PC-9 (cell line): ENCODE data around the gene DGKD.

ENCODE experiments used
- EZH2 ChIP-seq: fragments of 200-600 bp; sonication (generic); IDR thresholded peaks from 2 replicates; pipeline ENCODE4 v1.8.0; 2017; ENCODE audit warnings: antibody characterized with exemption, low read depth
- TF ChIP-seq, protein P1 (sequence below): fragments of 200-600 bp; sonication (generic); conservative IDR thresholded peaks from 2 replicates; pipeline ENCODE4 v1.6.1; 2017; ENCODE audit warnings: mixed run types, antibody characterized with exemption, mild to moderate bottlenecking, moderate library complexity

DNA sequence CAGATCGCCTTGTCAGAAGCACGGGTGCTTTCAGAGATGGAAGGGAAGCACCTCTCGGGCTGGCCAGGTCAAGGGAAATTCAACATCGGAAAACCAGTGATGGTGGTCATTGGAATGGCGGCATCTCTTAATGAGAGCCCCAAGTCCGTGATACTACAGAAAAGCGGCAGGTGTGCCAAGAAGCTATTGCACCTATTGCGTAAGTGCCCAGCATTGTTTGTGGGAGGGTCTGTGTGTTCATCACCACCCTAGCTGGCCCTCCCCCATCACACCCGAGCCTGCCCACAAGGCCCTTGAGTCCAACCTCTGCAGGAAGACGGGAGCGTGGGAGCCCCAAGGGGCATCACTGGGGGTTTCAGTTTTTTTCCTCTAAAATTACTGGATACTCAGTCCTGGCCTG lies 100.7 kb downstream of the DGKD start:
- TF ChIP-seq, protein P1, sequence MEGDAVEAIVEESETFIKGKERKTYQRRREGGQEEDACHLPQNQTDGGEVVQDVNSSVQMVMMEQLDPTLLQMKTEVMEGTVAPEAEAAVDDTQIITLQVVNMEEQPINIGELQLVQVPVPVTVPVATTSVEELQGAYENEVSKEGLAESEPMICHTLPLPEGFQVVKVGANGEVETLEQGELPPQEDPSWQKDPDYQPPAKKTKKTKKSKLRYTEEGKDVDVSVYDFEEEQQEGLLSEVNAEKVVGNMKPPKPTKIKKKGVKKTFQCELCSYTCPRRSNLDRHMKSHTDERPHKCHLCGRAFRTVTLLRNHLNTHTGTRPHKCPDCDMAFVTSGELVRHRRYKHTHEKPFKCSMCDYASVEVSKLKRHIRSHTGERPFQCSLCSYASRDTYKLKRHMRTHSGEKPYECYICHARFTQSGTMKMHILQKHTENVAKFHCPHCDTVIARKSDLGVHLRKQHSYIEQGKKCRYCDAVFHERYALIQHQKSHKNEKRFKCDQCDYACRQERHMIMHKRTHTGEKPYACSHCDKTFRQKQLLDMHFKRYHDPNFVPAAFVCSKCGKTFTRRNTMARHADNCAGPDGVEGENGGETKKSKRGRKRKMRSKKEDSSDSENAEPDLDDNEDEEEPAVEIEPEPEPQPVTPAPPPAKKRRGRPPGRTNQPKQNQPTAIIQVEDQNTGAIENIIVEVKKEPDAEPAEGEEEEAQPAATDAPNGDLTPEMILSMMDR = no peak
- TF ChIP-seq EZH2 = no peak
